Fibroblast of gingiva (primary cell): ENCODE results near the gene IGF1R.

Experiments
- DNase-seq: peaks from one replicate; pipeline ENCODE4 v3.0.0-alpha.2; 2011; ENCODE audit warnings: low read depth

The IGF1R gene

GRCh38 chr15:98860281-98861041, 212.1 kb downstream of the IGF1R start:
- peak; percentile 77 for DNase-seq

GRCh38 chr15:98861188-98861587, 212.8 kb downstream of the IGF1R start:
- no peak for DNase-seq

- no peak for DNase-seq
Measured at GRCh38 chr15:98863983-98864382, 215.6 kb downstream of the IGF1R start.

GRCh38 chr15:98865397-98866339, 217.3 kb downstream of the IGF1R start:
- peak; percentile 71 for DNase-seq

GRCh38 chr15:98866511-98866910, 218.2 kb downstream of the IGF1R start:
- DNase-seq: peak; percentile 65

GRCh38 chr15:98868564-98868963, 220.2 kb downstream of the IGF1R start:
- no peak for DNase-seq

GRCh38 chr15:98870788-98871187, 222.4 kb downstream of the IGF1R start:
- no peak for DNase-seq

GRCh38 chr15:98872774-98873173, 224.4 kb downstream of the IGF1R start:
- peak; percentile 47 for DNase-seq

- DNase-seq: peak; percentile 88
Measured at GRCh38 chr15:98873441-98874218, 225.3 kb downstream of the IGF1R start.

GRCh38 chr15:98874370-98874769, 226.0 kb downstream of the IGF1R start:
- DNase-seq: no peak

GRCh38 chr15:98874773-98875172, 226.4 kb downstream of the IGF1R start:
- peak; percentile 73 for DNase-seq

- DNase-seq: peak; percentile 54
Measured at GRCh38 chr15:98875309-98875708, 227.0 kb downstream of the IGF1R start.

- DNase-seq: no peak
Measured at GRCh38 chr15:98876451-98877369, 228.4 kb downstream of the IGF1R start.

- DNase-seq: peak; percentile 68
Measured at GRCh38 chr15:98878172-98878571, 229.8 kb downstream of the IGF1R start.

GRCh38 chr15:98878862-98879261, 230.5 kb downstream of the IGF1R start:
- no peak for DNase-seq

GRCh38 chr15:98881526-98882520, 233.5 kb downstream of the IGF1R start:
- peak; percentile 68 for DNase-seq

GRCh38 chr15:98883478-98883877, 235.1 kb downstream of the IGF1R start:
- no peak for DNase-seq

GRCh38 chr15:98884894-98885293, 236.6 kb downstream of the IGF1R start:
- DNase-seq: no peak

- DNase-seq: no peak
Measured at GRCh38 chr15:98887976-98888375, 239.6 kb downstream of the IGF1R start.
